SU-DHL-6 (cell line): Measurements from ENCODE around the gene KHK.

ENCODE experiments used
- H2AFZ ChIP-seq: fragments of 200-600 bp; sonication (generic); 2 replicates; pipeline ENCODE4 v1.6.1; 2014; ENCODE audit warnings: low read depth, mild to moderate bottlenecking, moderate library complexity, mixed read lengths, antibody characterized with exemption, low read length; ENCODE audit not compliant: severe bottlenecking
- H3F3A ChIP-seq: fragments of 200-600 bp; shearing (Covaris generic); 2 replicates; pipeline ENCODE4 v1.6.0; 2016; ENCODE audit warnings: antibody characterized with exemption, mild to moderate bottlenecking; ENCODE audit not compliant: insufficient read depth
- H3K27ac ChIP-seq: fragments of 200-600 bp; sonication (generic); 2 replicates; pipeline ENCODE4 v1.5.1; 2016; ENCODE audit warnings: low read depth, mild to moderate bottlenecking, low read length, moderate library complexity, mixed read lengths
- H3K27me3 ChIP-seq: fragments of 200-600 bp; sonication (generic), shearing (Covaris generic); 2 replicates; pipeline ENCODE4 v1.6.0; 2014; ENCODE audit warnings: mild to moderate bottlenecking, low read length
- H3K36me3 ChIP-seq: fragments of 200-600 bp; sonication (generic); 2 replicates; pipeline ENCODE4 v1.6.1; 2014; ENCODE audit warnings: mild to moderate bottlenecking, low read length, mixed read lengths
- H3K4me2 ChIP-seq: fragments of 300-600, 200-600 bp; shearing (Covaris generic), sonication (generic); 2 replicates; pipeline ENCODE4 v1.6.0; 2014; ENCODE audit warnings: low read length, low read depth, mild to moderate bottlenecking; ENCODE audit not compliant: poor library complexity, severe bottlenecking
- H3K4me3 ChIP-seq: fragments of 200-600 bp; sonication (generic); 2 replicates; pipeline ENCODE4 v1.5.1; 2014; ENCODE audit warnings: antibody characterized with exemption, low read length, mild to moderate bottlenecking, mixed read lengths; ENCODE audit not compliant: insufficient read depth, poor library complexity, severe bottlenecking
- H3K79me2 ChIP-seq: fragments of 200-600 bp; sonication (generic); 2 replicates; pipeline ENCODE4 v1.6.1; 2014; ENCODE audit warnings: mild to moderate bottlenecking, low read length, moderate library complexity; ENCODE audit not compliant: insufficient read depth
- H3K9ac ChIP-seq: fragments of 200-600 bp; sonication (generic); 2 replicates; pipeline ENCODE4 v1.7.0; 2014; ENCODE audit warnings: mild to moderate bottlenecking, low read length
- H3K9me2 ChIP-seq: fragments of 200-600 bp; sonication (generic); replicated peaks from 2 replicates; pipeline ENCODE4 v1.6.1; 2014; ENCODE audit warnings: low read length; ENCODE audit not compliant: insufficient read depth
- H3K9me3 ChIP-seq: fragments of 200-600 bp; sonication (generic); 2 replicates; pipeline ENCODE4 v1.6.1; 2014; ENCODE audit warnings: low read length, mixed read lengths; ENCODE audit not compliant: insufficient read depth
- H4K20me1 ChIP-seq: fragments of 200-600 bp; sonication (generic); 2 replicates; pipeline ENCODE4 v1.6.1; 2014; ENCODE audit warnings: low read depth, mild to moderate bottlenecking, antibody characterized with exemption, low read length, moderate library complexity, mixed read lengths
- EZH2phosphoT487 ChIP-seq: fragments of 200-600 bp; sonication (generic), shearing (Covaris generic); conservative IDR thresholded peaks from 2 replicates; pipeline ENCODE4 v1.6.1; 2018; ENCODE audit warnings: mild to moderate bottlenecking, antibody characterized with exemption, low read length, moderate library complexity, mixed read lengths
- TF ChIP-seq, protein P1 (sequence below): fragments of 200-600 bp; sonication (generic); IDR thresholded peaks from one replicate; pipeline ENCODE4 v1.5.1; 2017; ENCODE audit warnings: antibody characterized with exemption, mild to moderate bottlenecking, low read length, moderate library complexity; ENCODE audit not compliant: insufficient read depth, poor library complexity, severe bottlenecking

KHK gene

DNA sequence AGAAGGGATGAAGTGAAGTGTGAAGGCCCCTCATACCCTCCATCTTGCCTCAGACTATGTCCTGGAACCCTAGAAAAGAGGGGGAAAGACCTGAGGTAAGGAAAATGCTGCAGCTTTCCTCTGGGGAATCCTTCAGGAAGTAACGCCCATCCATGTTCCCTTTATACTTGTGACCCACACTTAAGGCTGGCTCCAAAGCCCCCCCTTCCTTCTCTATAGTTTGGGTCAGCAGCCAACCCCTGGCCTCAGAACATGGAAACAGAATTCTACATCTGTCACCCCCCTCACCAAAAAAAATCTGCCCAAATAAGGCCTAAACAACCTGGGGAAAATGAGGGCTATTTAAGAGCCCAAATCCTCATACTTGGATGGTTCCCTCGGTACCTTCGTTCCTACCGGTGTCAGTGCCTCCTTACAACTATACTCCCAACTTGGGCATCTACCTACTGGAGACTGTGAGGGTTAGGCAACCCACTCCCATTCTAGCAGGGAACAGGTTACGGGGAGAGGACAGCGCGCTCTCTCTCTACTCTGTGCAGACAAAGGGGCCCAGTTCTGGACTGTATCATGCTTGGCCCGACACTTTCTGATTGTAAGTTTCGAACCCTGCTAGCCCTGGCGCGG is 15.8 kb upstream of the KHK start:
- H3K27ac ChIP-seq = 0 out of 2 replicates have a peak overlapping the region, but pooled peaks have one; percentile 11
- no peaks in the 10 kb centered on the region for H3K9me2 ChIP-seq
- peaks cover 18% of the 10 kb centered on the region for H3K79me2 ChIP-seq
- no peaks in the 10 kb centered on the region for H3K36me3 ChIP-seq
- H4K20me1 ChIP-seq = no peaks in the 10 kb centered on the region
- H3K27me3 ChIP-seq = no peaks in the 10 kb centered on the region
- 0 out of 2 replicates have a peak, but pooled peaks cover 7% of the 10 kb centered on the region for H3F3A ChIP-seq
- H3K4me3 ChIP-seq = peak overlapping the region; percentile 89
- TF ChIP-seq, protein P1, sequence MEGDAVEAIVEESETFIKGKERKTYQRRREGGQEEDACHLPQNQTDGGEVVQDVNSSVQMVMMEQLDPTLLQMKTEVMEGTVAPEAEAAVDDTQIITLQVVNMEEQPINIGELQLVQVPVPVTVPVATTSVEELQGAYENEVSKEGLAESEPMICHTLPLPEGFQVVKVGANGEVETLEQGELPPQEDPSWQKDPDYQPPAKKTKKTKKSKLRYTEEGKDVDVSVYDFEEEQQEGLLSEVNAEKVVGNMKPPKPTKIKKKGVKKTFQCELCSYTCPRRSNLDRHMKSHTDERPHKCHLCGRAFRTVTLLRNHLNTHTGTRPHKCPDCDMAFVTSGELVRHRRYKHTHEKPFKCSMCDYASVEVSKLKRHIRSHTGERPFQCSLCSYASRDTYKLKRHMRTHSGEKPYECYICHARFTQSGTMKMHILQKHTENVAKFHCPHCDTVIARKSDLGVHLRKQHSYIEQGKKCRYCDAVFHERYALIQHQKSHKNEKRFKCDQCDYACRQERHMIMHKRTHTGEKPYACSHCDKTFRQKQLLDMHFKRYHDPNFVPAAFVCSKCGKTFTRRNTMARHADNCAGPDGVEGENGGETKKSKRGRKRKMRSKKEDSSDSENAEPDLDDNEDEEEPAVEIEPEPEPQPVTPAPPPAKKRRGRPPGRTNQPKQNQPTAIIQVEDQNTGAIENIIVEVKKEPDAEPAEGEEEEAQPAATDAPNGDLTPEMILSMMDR = no peak
- TF ChIP-seq EZH2phosphoT487 = no peak
- peak overlapping the region; percentile 30 for H2AFZ ChIP-seq
- no peaks in the 10 kb centered on the region for H3K9me3 ChIP-seq
- peak overlapping the region; percentile 97 for H3K4me2 ChIP-seq
- H3K9ac ChIP-seq = peak overlapping the region; percentile 89

DNA sequence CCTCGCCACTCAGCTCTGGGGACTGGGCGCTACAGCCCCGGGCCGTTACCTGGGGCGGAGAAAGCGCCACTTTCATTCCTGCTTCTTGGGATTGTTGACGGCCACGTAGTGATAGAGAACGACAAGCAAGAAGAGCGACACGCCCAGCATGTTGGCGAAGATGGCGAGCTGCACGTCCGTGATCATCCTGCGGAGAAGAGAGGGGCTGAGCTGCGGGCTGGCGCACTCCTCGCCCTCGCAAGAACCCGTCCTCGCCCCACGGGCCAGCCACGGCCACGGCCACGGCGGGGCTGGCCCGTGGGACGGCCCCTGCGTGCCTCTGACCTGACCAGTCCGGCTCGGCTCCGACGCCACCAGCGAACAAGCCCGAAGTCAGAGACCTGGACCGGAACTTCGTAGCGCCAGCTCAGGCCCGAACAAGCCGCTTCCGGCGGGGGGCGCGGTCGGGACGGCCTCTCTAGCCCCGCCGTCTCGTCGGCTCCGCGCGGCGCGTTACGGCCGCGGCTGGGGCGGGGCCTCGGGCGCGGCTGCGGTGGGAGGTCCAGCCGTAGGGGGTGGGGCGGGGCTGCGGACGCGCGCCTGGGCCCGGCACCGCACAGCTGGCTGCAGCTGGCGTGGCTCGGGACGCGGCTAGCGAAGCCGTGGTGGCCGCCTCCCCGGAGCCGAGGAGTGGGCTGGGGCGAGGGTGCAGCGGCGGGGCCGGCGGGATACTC is 15.1 kb upstream of the KHK start, which contains the start of gene OST4:
Gene OST4 (minus strand): TSS at position 378 of the 713 bp plus-strand sequence.
- no peaks in the 10 kb centered on the region for H4K20me1 ChIP-seq
- no peaks in the 10 kb centered on the region for H3K27me3 ChIP-seq
- H3K4me3 ChIP-seq = peak within 1 kb of the TSS; percentile 89
- 0 out of 2 replicates have a peak within 1 kb of the TSS, but pooled peaks have one; percentile 11 for H3K27ac ChIP-seq
- peak within 1 kb of the TSS; percentile 69 for H2AFZ ChIP-seq
- no peaks in the 10 kb centered on the region for H3K9me2 ChIP-seq
- peaks cover 12% of the 10 kb centered on the region; the same call in 1 of the 2 replicates for H3F3A ChIP-seq
- peak within 1 kb of the TSS; percentile 89 for H3K9ac ChIP-seq
- H3K79me2 ChIP-seq = peaks cover 18% of the 10 kb centered on the region
- H3K4me2 ChIP-seq = peak within 1 kb of the TSS; percentile 97
- no peaks in the 10 kb centered on the region for H3K36me3 ChIP-seq
- H3K9me3 ChIP-seq = no peaks in the 10 kb centered on the region
- TF ChIP-seq, protein P1 = no peak
- TF ChIP-seq EZH2phosphoT487 = no peak

DNA sequence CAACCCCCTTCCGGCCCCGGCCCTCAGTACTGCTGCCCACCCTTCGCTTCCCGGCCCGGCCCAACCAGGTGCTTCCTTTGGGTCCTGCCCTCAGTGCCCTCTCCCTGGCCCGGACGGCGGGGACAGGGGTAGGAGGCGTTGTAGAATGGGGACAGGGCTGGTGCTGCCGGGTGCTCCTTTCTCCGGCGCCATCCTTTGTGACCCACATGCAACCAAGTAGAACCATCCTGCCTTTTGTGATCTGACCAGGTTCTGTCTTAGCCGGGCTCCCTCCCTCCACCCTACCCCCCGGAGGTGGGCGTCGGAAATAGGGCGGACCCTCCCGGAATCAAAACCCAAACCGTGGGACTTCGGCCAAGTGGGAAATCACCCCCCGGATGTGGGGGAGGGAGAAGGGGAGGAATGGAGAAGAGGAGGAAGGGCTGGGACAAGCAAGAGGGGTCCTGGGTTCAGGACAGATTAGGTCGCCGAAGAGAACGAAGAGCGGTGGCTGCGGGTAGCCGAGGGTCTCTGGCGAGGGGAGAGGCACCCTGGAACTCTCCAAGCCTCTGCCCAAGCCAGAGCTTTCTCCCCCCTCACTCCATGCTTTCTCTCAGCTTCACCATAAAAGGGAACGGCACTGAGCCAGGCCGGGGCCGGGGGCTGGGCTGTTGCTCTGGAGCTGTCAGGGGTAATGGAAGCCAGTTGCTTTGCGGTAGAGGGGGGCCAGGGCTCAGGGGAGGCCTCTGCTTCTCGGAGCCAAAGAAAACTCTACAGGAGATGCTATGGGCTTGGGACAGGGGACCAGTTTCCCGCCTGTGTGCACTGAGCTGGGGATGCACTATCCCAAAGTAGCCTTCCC is 14.4 kb upstream of the KHK start:
- Histone ChIP-seq H3K9me3 (no peaks in the 10 kb centered on the region), H3K79me2 (peaks cover 18% of the 10 kb centered on the region), H2AFZ (peak overlapping the region; percentile 69), H3K4me2 (peak overlapping the region; percentile 71), H3K27ac (no peak overlapping the region), H3F3A (peaks cover 14% of the 10 kb centered on the region; the same call in 1 of the 2 replicates), H4K20me1 (no peaks in the 10 kb centered on the region), H3K9me2 (no peaks in the 10 kb centered on the region), H3K27me3 (no peaks in the 10 kb centered on the region), H3K4me3 (peak overlapping the region; percentile 89), H3K9ac (peak overlapping the region; percentile 89), H3K36me3 (no peaks in the 10 kb centered on the region)
- TF ChIP-seq EZH2phosphoT487 = no peak
